ENCODE measurements around the gene XAF1.

Gene XAF1

GRCh38 chr17:6753546-6753945 is 2.3 kb upstream of the XAF1 start (continued):
- TF ChIP-seq CSRNP3 (CRISPR knock-in tag; IDR thresholded peaks at IDR 0.05), result no peak
- no peak for TF ChIP-seq ZFP30 (CRISPR knock-in tag; IDR thresholded peaks at IDR 0.05)
- no peak for TF ChIP-seq GLIS3 (CRISPR knock-in tag; IDR thresholded peaks at IDR 0.05)
- no peak for TF ChIP-seq TCF4 (CRISPR knock-in tag; IDR thresholded peaks at IDR 0.05; ENCODE audit: borderline replicate concordance)
- TF ChIP-seq, protein P1, sequence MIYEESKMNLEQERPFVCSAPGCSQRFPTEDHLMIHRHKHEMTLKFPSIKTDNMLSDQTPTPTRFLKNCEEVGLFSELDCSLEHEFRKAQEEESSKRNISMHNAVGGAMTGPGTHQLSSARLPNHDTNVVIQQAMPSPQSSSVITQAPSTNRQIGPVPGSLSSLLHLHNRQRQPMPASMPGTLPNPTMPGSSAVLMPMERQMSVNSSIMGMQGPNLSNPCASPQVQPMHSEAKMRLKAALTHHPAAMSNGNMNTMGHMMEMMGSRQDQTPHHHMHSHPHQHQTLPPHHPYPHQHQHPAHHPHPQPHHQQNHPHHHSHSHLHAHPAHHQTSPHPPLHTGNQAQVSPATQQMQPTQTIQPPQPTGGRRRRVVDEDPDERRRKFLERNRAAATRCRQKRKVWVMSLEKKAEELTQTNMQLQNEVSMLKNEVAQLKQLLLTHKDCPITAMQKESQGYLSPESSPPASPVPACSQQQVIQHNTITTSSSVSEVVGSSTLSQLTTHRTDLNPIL (CRISPR knock-in tag; IDR thresholded peaks at IDR 0.05; ENCODE audit: low read depth), result no peak
- TF ChIP-seq OSR1 (CRISPR knock-in tag; IDR thresholded peaks at IDR 0.05), result no peak
- no peak for TF ChIP-seq SNAI2 (CRISPR knock-in tag; IDR thresholded peaks at IDR 0.05)
- TF ChIP-seq PPARA (CRISPR knock-in tag; IDR thresholded peaks at IDR 0.05; ENCODE audit: borderline replicate concordance), result no peak

GRCh38 chr17:6755281-6755680 is 565 bp upstream of the XAF1 start:
- no peak for ATAC-seq

DNA sequence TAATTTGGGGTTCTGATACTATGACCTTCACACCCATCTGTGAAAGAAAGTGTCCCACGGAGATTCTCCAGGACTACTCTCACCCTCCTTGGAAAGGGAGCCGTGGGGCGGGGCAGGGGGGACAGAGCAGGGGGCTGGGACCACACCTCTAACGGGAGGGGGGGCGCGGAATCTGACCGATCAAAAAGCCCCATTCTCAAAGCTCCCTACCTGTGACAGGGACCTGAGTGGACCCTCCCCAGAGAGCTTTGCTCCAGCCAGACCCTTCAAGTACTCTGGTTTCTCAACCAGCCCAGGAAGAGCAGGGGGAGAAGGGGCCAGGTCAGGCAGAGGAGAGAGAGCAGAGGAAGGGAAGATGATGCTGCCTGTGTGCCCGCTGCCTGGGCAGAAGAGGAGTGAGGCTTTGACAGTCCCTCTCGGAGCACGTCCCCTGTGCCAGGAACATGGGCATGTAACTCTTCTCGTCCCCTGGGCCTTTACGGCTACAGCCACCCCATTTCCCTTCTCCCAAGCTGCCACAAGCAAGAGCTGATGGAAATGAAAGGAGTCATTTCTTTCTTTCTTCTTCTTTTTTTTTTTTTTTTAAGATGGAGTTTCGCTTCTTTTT is 682 bp downstream of the XAF1 start:
- no peak for ATAC-seq
- TF ChIP-seq BACH2 (CRISPR knock-in tag; IDR thresholded peaks at IDR 0.05; ENCODE audit: borderline replicate concordance), result no peak
- TF ChIP-seq OSR1 (CRISPR knock-in tag; IDR thresholded peaks at IDR 0.05), result no peak
- TF ChIP-seq ZFP3 (CRISPR knock-in tag; IDR thresholded peaks at IDR 0.05), result no peak
- no peak for TF ChIP-seq PATZ1 (CRISPR knock-in tag; IDR thresholded peaks at IDR 0.05; ENCODE audit: borderline replicate concordance)
- TF ChIP-seq POU6F1 (CRISPR knock-in tag; IDR thresholded peaks at IDR 0.05; ENCODE audit: borderline replicate concordance, low read depth), result no peak

More at GRCh38 chr17:6755281-6755680, 565 bp upstream of the XAF1 start:
- no peak for TF ChIP-seq ZNF565 (CRISPR knock-in tag; conservative IDR thresholded peaks at IDR 0.05; ENCODE audit: low read depth)
- no peak for TF ChIP-seq ESRRG (CRISPR knock-in tag; IDR thresholded peaks at IDR 0.05)

DNA sequence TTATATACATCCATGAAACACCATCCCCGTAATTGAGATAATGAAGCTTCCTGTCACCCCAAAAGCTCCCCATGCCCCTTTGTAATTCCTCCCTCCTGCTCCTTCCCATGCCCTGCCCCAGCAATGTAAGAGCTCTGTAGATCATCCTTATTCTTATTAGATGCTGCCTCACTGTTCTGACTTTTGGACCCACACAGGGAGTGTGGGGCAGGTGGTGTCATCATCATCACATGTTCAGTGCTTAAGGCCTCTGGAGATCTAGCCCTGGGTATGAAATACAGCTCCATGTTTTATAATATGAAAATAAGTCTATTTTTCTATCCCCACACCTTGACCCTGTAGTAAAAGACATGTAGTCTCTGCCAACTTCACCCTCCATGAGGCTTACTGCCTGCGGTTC is 1.9 kb downstream of the XAF1 start:
- no peak for TF ChIP-seq ARNTL (CRISPR knock-in tag; IDR thresholded peaks at IDR 0.05; ENCODE audit: borderline replicate concordance, low read depth)
- TF ChIP-seq BACH2 (CRISPR knock-in tag; IDR thresholded peaks at IDR 0.05; ENCODE audit: borderline replicate concordance), result no peak
- TF ChIP-seq ZC3H10 (CRISPR knock-in tag; IDR thresholded peaks at IDR 0.05), result no peak
- no peak for TF ChIP-seq PPARA (CRISPR knock-in tag; IDR thresholded peaks at IDR 0.05; ENCODE audit: borderline replicate concordance)
- no peak for TF ChIP-seq PATZ1 (CRISPR knock-in tag; IDR thresholded peaks at IDR 0.05; ENCODE audit: borderline replicate concordance)
- TF ChIP-seq TOX (CRISPR knock-in tag; IDR thresholded peaks at IDR 0.05; ENCODE audit: borderline replicate concordance), result no peak
- TF ChIP-seq ZFP3 (CRISPR knock-in tag; IDR thresholded peaks at IDR 0.05), result no peak
- no peak for ATAC-seq

- no peak for ATAC-seq
- TF ChIP-seq CSRNP3 (CRISPR knock-in tag; IDR thresholded peaks at IDR 0.05) (no peak), POU6F1 (CRISPR knock-in tag; IDR thresholded peaks at IDR 0.05; ENCODE audit: borderline replicate concordance, low read depth) (no peak), ZC3H10 (CRISPR knock-in tag; IDR thresholded peaks at IDR 0.05) (no peak), RARB (CRISPR knock-in tag; IDR thresholded peaks at IDR 0.05) (no peak), PPARA (CRISPR knock-in tag; IDR thresholded peaks at IDR 0.05; ENCODE audit: borderline replicate concordance) (no peak), TSHZ2 (CRISPR knock-in tag; IDR thresholded peaks at IDR 0.05) (no peak), GLIS3 (CRISPR knock-in tag; IDR thresholded peaks at IDR 0.05) (no peak)
Measured at GRCh38 chr17:6761779-6762178, 5.9 kb downstream of the XAF1 start.
